ENCODE results near the gene RCL1. TPM values are rescaled to one million over a fixed set of nuclear protein-coding genes. Genes with fewer than 3 reads are reported as not detected.

RCL1 gene
- total RNA-seq, 4 donors from 2014 or later = 10.1 to 19.0 (median 11.6) TPM

- Histone ChIP-seq H3K27me3 (no peaks in the 10 kb centered on the region), H3K27ac (no peak overlapping the region), H3K36me3 (peaks cover 0 to 23% of the 10 kb centered on the region in 2 donors), H3K9me3 (no peaks in the 10 kb centered on the region), H3K4me3 (no peak overlapping the region), H3K4me1 (peaks cover 0 to 14% (median 0%) of the 10 kb centered on the region in 3 donors)
- 30 to 57% methylated on average over 1 of the region's 1 CpG for WGBS, 2 donors (ENCODE audit: low coverage in 1 of 2)
- no peak for ATAC-seq
- TF ChIP-seq EP300 (IDR thresholded peaks at IDR 0.05) (no peak), POLR2AphosphoS5 (IDR thresholded peaks at IDR 0.05) (no peak), CTCF (IDR thresholded peaks at IDR 0.05) (no peak), POLR2A (IDR thresholded peaks at IDR 0.05) (no peak)
Observed at GRCh38 chr9:4829969-4830368, 37.2 kb downstream of the RCL1 start.

GRCh38 chr9:4830699-4831098 is 38.0 kb downstream of the RCL1 start:
- 71 to 75% methylated on average over 4 to 5 of the region's 5 CpGs for WGBS, 2 donors (ENCODE audit: low coverage in 1 of 2)
- no peaks in the 10 kb centered on the region for H3K27me3 ChIP-seq
- TF ChIP-seq POLR2A (IDR thresholded peaks at IDR 0.05) (no peak), EP300 (IDR thresholded peaks at IDR 0.05) (no peak), POLR2AphosphoS5 (IDR thresholded peaks at IDR 0.05) (no peak), CTCF (IDR thresholded peaks at IDR 0.05) (no peak)
- H3K36me3 ChIP-seq = peaks cover 0 to 23% of the 10 kb centered on the region in 2 donors
- H3K4me1 ChIP-seq = peaks cover 0 to 14% (median 0%) of the 10 kb centered on the region in 3 donors
- no peak overlapping the region for H3K27ac ChIP-seq
- ATAC-seq = no peak
- no peak overlapping the region for H3K4me3 ChIP-seq
- no peaks in the 10 kb centered on the region for H3K9me3 ChIP-seq

- no peak for ATAC-seq
- Histone ChIP-seq H3K27me3 (no peaks in the 10 kb centered on the region), H3K4me1 (peaks cover 0 to 13% (median 0%) of the 10 kb centered on the region in 3 donors), H3K4me3 (no peak overlapping the region), H3K36me3 (peaks cover 0 to 27% of the 10 kb centered on the region in 2 donors), H3K9me3 (no peaks in the 10 kb centered on the region), H3K27ac (no peak overlapping the region)
- 79 to 90% methylated on average over 2 to 4 of the region's 5 CpGs for WGBS, 2 donors (ENCODE audit: low coverage in 1 of 2)
- TF ChIP-seq POLR2A (IDR thresholded peaks at IDR 0.05) (no peak), CTCF (IDR thresholded peaks at IDR 0.05) (no peak), EP300 (IDR thresholded peaks at IDR 0.05) (no peak), POLR2AphosphoS5 (IDR thresholded peaks at IDR 0.05) (no peak)
Observed at GRCh38 chr9:4831119-4831518, 38.4 kb downstream of the RCL1 start.

GRCh38 chr9:4831944-4832343 is 39.2 kb downstream of the RCL1 start:
- H3K4me1 ChIP-seq = peaks cover 0 to 12% (median 0%) of the 10 kb centered on the region in 3 donors

More at GRCh38 chr9:4831944-4832343, 39.2 kb downstream of the RCL1 start:
- H3K9me3 ChIP-seq = no peaks in the 10 kb centered on the region
- no peak for ATAC-seq
- no peak overlapping the region for H3K27ac ChIP-seq
- H3K27me3 ChIP-seq = no peaks in the 10 kb centered on the region
- H3K4me3 ChIP-seq = no peak overlapping the region
- TF ChIP-seq POLR2AphosphoS5 (IDR thresholded peaks at IDR 0.05) (no peak), CTCF (IDR thresholded peaks at IDR 0.05) (no peak), EP300 (IDR thresholded peaks at IDR 0.05) (no peak), POLR2A (IDR thresholded peaks at IDR 0.05) (no peak)
- H3K36me3 ChIP-seq = peaks cover 0 to 27% of the 10 kb centered on the region in 2 donors
- 80 to 94% methylated on average over 2 of the region's 3 CpGs for WGBS, 2 donors (ENCODE audit: low coverage in 1 of 2)
